SK-N-SH (cell line): Measurements from ENCODE around the gene EYA3. TPM values are rescaled to one million over a fixed set of nuclear protein-coding genes. Genes with fewer than 3 reads are reported as not detected.

ENCODE experiments used
- CTCF ChIA-PET: fragments of 300-600, 350-600 bp; formaldehyde crosslinking; extraction: SDS; loops from one replicate; lab custom pipeline; 2021; lab: Yijun Ruan, JAX
- POLR2A ChIA-PET: fragments of 350-600 bp; sonication (Branson Sonifier 250); formaldehyde crosslinking; extraction: SDS; loops from one replicate; lab custom pipeline; 2020; ENCODE audit warnings: antibody characterized with exemption, inconsistent platforms; lab: Yijun Ruan, JAX
- DNase-seq: peaks from one replicate; pipeline ENCODE4 v3.0.0; 2012
- H2AFZ ChIP-seq: fragments of 200-600 bp; sonication (generic); 2 replicates; pipeline ENCODE4 v1.8.1; 2016; ENCODE audit warnings: antibody characterized with exemption, mild to moderate bottlenecking, low read depth
- H3F3A ChIP-seq: fragments of 200-600 bp; sonication (generic); replicated peaks from 2 replicates; pipeline ENCODE3; 2016; ENCODE audit warnings: antibody characterized with exemption, mild to moderate bottlenecking; ENCODE audit not compliant: insufficient read depth
- H3K27ac ChIP-seq, 2 experiments: fragments of 200-500 bp in 1 of 2; fragments of 200-600 bp in 1 of 2; sonication (Bioruptor generic) in 1 of 2; sonication (generic), shearing (Covaris generic) in 1 of 2; 2 replicates each; pipeline versions ENCODE4 v1.5.1 to v1.6.1; 2014 to 2016; ENCODE audit warnings: low read depth in 2 of 2, inconsistent platforms in 1 of 2, low read length in 1 of 2, mild to moderate bottlenecking in 1 of 2, mixed read lengths in 1 of 2
- H3K27me3 ChIP-seq: fragments of 200-600 bp; sonication (generic), shearing (Covaris generic); 2 replicates; pipeline ENCODE4 v1.6.1; 2016; ENCODE audit warnings: mixed run types; ENCODE audit not compliant: insufficient read depth
- H3K36me3 ChIP-seq, 2 experiments: fragments of 200-500 bp in 1 of 2; fragments of 200-600 bp in 1 of 2; sonication (Bioruptor generic) in 1 of 2; sonication (generic) in 1 of 2; replicated peaks in 1 of 2; 2 replicates each; pipeline versions ENCODE3 to v1.5.1; 2014 to 2016; ENCODE audit warnings: low read length in 1 of 2, mild to moderate bottlenecking in 1 of 2; ENCODE audit not compliant: insufficient read depth in 2 of 2, control insufficient read depth in 1 of 2
- H3K4me1 ChIP-seq, 2 experiments: fragments of 200-500 bp in 1 of 2; fragments of 200-600 bp in 1 of 2; sonication (Bioruptor generic) in 1 of 2; sonication (generic), shearing (Covaris generic) in 1 of 2; 2 replicates each; pipeline versions ENCODE4 v1.5.1 to v1.6.1; 2014 to 2016; ENCODE audit warnings: low read depth in 1 of 2, low read length in 1 of 2, mixed run types in 1 of 2; ENCODE audit not compliant: insufficient read depth in 2 of 2, control insufficient read depth in 1 of 2
- H3K4me2 ChIP-seq: fragments of 200-600 bp; sonication (generic), shearing (Covaris generic); 2 replicates; pipeline ENCODE4 v1.6.1; 2017; ENCODE audit warnings: mixed run types
- H3K4me3 ChIP-seq, 2 experiments: fragments of 200-500 bp in 1 of 2; fragments of 200-600 bp in 1 of 2; sonication (Bioruptor generic) in 1 of 2; sonication (generic), shearing (Covaris generic) in 1 of 2; 2 replicates each; pipeline versions ENCODE4 v1.5.1 to v1.8.1; 2014 to 2016; ENCODE audit warnings: low read depth in 2 of 2, inconsistent platforms in 1 of 2, low read length in 1 of 2, mild to moderate bottlenecking in 1 of 2, mixed read lengths in 1 of 2, moderate library complexity in 1 of 2
- H3K79me2 ChIP-seq: fragments of 200-600 bp; sonication (generic); 2 replicates; pipeline ENCODE4 v1.8.1; 2017; ENCODE audit warnings: mild to moderate bottlenecking; ENCODE audit not compliant: insufficient read depth
- H3K9ac ChIP-seq: fragments of 200-600 bp; sonication (generic); 2 replicates; pipeline ENCODE4 v1.6.1; 2017; ENCODE audit warnings: mixed run types
- H3K9me2 ChIP-seq: fragments of 200-600 bp; sonication (generic); 2 replicates; pipeline ENCODE4 v1.6.1; 2017; ENCODE audit warnings: mixed run types
- H3K9me3 ChIP-seq: fragments of 200-600 bp; sonication (generic); 2 replicates; pipeline ENCODE4 v1.6.1; 2017; ENCODE audit warnings: mixed run types, mild to moderate bottlenecking, moderate library complexity
- H4K20me1 ChIP-seq: fragments of 200-600 bp; sonication (generic); 2 replicates; pipeline ENCODE4 v1.6.1; 2017; ENCODE audit warnings: mild to moderate bottlenecking, mixed run types; ENCODE audit not compliant: insufficient read depth
- CTCF ChIP-seq: fragments of 200-600 bp; sonication (generic); IDR thresholded peaks from 2 replicates; pipeline ENCODE4 v1.6.1; 2017; ENCODE audit warnings: antibody characterized with exemption, mild to moderate bottlenecking, moderate library complexity
- ELF1 ChIP-seq: IDR thresholded peaks from 2 replicates; pipeline ENCODE4 v1.4.0; 2012
- EP300 ChIP-seq, 2 experiments: IDR thresholded peaks; 2 replicates each; pipeline versions ENCODE4 v1.4.0 to v1.6.1; 2012; ENCODE audit warnings: borderline replicate concordance in 1 of 2, low read depth in 1 of 2, low read length in 1 of 2
- FOSL2 ChIP-seq: IDR thresholded peaks from 2 replicates; pipeline ENCODE4 v1.4.0; 2012; ENCODE audit warnings: low read depth, mild to moderate bottlenecking, moderate library complexity, borderline replicate concordance
- FOXJ3 ChIP-seq: sonication (generic); formaldehyde crosslinking; IDR thresholded peaks from 2 replicates; pipeline ENCODE4 v1.5.1; 2020; ENCODE audit warnings: mild to moderate bottlenecking, missing genetic modification reagents
- FOXM1 ChIP-seq: IDR thresholded peaks from 2 replicates; pipeline ENCODE4 v1.4.0; 2012; ENCODE audit warnings: low read depth, mild to moderate bottlenecking
- GATA2 ChIP-seq: sonication (generic); formaldehyde crosslinking; IDR thresholded peaks from 2 replicates; pipeline ENCODE4 v1.5.0; 2020; ENCODE audit warnings: mild to moderate bottlenecking, missing genetic modification reagents
- IRF3 ChIP-seq: fragments of 150-350 bp; IDR thresholded peaks from 2 replicates; pipeline ENCODE4 v1.6.1; 2016; ENCODE audit warnings: mild to moderate bottlenecking, low read depth, low read length
- MXI1 ChIP-seq: IDR thresholded peaks from 2 replicates; pipeline ENCODE4 v1.6.1; 2012; ENCODE audit warnings: mild to moderate bottlenecking, low read depth, low read length, improper control_type of control experiment
- NRF1 ChIP-seq: IDR thresholded peaks from 2 replicates; pipeline ENCODE4 v1.6.1; 2012; ENCODE audit warnings: low read depth, mild to moderate bottlenecking, low read length
- POLR2AphosphoS5 ChIP-seq: IDR thresholded peaks from 2 replicates; pipeline ENCODE4 v1.6.1; 2012; ENCODE audit warnings: low read depth, low read length
- RFX5 ChIP-seq: IDR thresholded peaks from 2 replicates; pipeline ENCODE4 v1.6.1; 2012; ENCODE audit warnings: mild to moderate bottlenecking, improper control_type of control experiment, low read length
- SIN3A ChIP-seq: IDR thresholded peaks from 2 replicates; pipeline ENCODE4 v1.6.1; 2012; ENCODE audit warnings: low read depth, mild to moderate bottlenecking, low read length, moderate library complexity, borderline replicate concordance
- SMC3 ChIP-seq: IDR thresholded peaks from 2 replicates; pipeline ENCODE4 v1.6.1; 2012; ENCODE audit warnings: low read depth, low read length, improper control_type of control experiment
- YY1 ChIP-seq: IDR thresholded peaks from 2 replicates; pipeline ENCODE4 v1.4.0; 2012; ENCODE audit warnings: low read depth, mild to moderate bottlenecking
- ZBTB33 ChIP-seq: IDR thresholded peaks from 2 replicates; pipeline ENCODE4 v1.4.0; 2012; ENCODE audit warnings: low read depth, borderline replicate concordance
- WGBS: methylation state at CpG from one replicate; pipeline ENCODE4 v1.1.6; 2017; ENCODE audit warnings: low lambda C conversion rate; 5-methylcytosine and 5-hydroxymethylcytosine counted together
- polyA plus RNA-seq, 3 experiments: library from polyadenylated mRNA; depleted of rRNA; stranded (reverse); fragments of >200 nt; gene quantifications; 2 replicates each; pipeline ENCODE4 v1.2.3, GENCODE V29; 2012

EYA3 gene
- polyA plus RNA-seq, 1 of the 3 experiments (the other 2 are of a cell fraction), result 6.5 TPM

DNA sequence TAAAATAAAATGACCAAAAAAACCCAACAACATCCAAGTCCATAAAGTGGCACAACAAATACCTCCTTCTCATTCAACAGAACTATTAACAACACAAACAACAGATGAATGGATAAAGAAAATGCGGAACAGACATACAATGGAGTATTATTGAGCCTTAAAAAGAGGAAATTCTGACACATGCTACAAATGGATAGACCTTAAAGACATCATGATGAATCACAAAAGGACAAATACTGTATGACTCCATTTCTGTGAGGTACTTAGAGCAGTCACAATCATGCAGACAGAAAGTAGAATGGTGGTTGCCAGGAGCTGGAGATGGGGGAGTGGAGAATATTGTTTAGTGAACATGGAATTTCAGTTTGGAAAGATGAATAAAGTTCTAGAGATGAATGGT is 42.6 kb downstream of the EYA3 start:
- no peak overlapping the region for H3K9ac ChIP-seq
- ChIA-PET CTCF (interaction anchor here (0.7 kb wide), 2 partner anchors 9 to 46 kb away, joined by 3 read pairs; no protein-coding TSS in a partner anchor), POLR2A (no interaction called here)
- no peaks in the 10 kb centered on the region for H3K27me3 ChIP-seq
- no peak overlapping the region for H3K4me2 ChIP-seq
- peaks cover 26% of the 10 kb centered on the region for H3K79me2 ChIP-seq
- peaks cover 0 to 9% of the 10 kb centered on the region in 2 experiments; a peak in 1 of 4 replicates for H3K4me1 ChIP-seq
- TF ChIP-seq FOXJ3 (CRISPR knock-in tag) (no peak), ZBTB33 (no peak), EP300 (IDR thresholded peaks at IDR 0.05; ENCODE audit: borderline replicate concordance in 1 of 2, low read depth in 1 of 2, low read length in 1 of 2) (no peak), MXI1 (no peak), RFX5 (no peak), IRF3 (no peak), FOSL2 (no peak), FOXM1 (no peak), ELF1 (no peak), SMC3 (no peak), GATA2 (no peak), POLR2AphosphoS5 (no peak), SIN3A (no peak), YY1 (no peak)
- H3K27ac ChIP-seq, result peak overlapping the region in 1 of 2 experiments; percentile 19; a peak in 2 of 4 replicates
- 81% methylated on average over 1 of the region's 1 CpG for WGBS
- H2AFZ ChIP-seq, result no peak overlapping the region
- H3K9me2 ChIP-seq, result no peaks in the 10 kb centered on the region
- peaks cover 26 to 46% of the 10 kb centered on the region in 2 experiments for H3K36me3 ChIP-seq
- H4K20me1 ChIP-seq, result no peaks in the 10 kb centered on the region
- peaks cover 8% of the 10 kb centered on the region for H3F3A ChIP-seq
- no peak overlapping the region for H3K4me3 ChIP-seq
- H3K9me3 ChIP-seq, result no peaks in the 10 kb centered on the region
- no peak for DNase-seq

DNA sequence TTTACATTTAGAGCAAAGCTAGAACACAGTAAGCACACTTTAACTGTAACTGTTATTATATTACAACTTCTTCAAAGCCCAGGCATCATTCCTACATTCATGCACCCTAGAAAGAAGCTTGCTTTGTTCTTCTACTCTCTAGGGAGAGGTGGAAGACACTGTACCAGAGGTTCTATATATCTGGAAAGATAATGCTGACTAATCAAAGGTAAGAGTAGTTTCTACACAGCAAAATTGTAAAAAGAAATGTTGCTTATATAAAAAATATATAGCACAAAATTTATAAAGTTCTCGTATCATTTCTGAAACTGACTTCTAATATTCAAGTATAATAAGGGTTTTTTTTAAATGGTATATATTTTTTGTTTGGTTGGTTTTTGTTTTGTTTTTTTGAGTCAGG is 44.0 kb downstream of the EYA3 start:
- no peaks in the 10 kb centered on the region for H3K9me2 ChIP-seq
- WGBS, result 98% methylated on average over 1 of the region's 1 CpG
- POLR2A ChIA-PET, result no interaction called here
- H4K20me1 ChIP-seq, result no peaks in the 10 kb centered on the region
- CTCF ChIA-PET, result no interaction called here
- H3F3A ChIP-seq, result peaks cover 8% of the 10 kb centered on the region
- H3K4me1 ChIP-seq, result peaks cover 0 to 9% of the 10 kb centered on the region in 2 experiments; a peak in 1 of 4 replicates
- H3K36me3 ChIP-seq, result peaks cover 36 to 54% of the 10 kb centered on the region in 2 experiments
- H3K79me2 ChIP-seq, result peaks cover 26% of the 10 kb centered on the region
- TF ChIP-seq CTCF (no peak), EP300 (IDR thresholded peaks at IDR 0.05; ENCODE audit: borderline replicate concordance in 1 of 2, low read depth in 1 of 2, low read length in 1 of 2) (no peak), NRF1 (no peak)
- no peak for DNase-seq
- H3K27me3 ChIP-seq, result no peaks in the 10 kb centered on the region
- no peak overlapping the region for H3K4me3 ChIP-seq
- H3K4me2 ChIP-seq, result no peak overlapping the region
- H3K9ac ChIP-seq, result no peak overlapping the region
- no peaks in the 10 kb centered on the region for H3K9me3 ChIP-seq
- no peak overlapping the region for H3K27ac ChIP-seq
- H2AFZ ChIP-seq, result no peak overlapping the region
